NCI-H460 (cell line): ENCODE data around the gene MAT1A. TPM values are rescaled to one million over a fixed set of nuclear protein-coding genes. Genes with fewer than 3 reads are reported as not detected.
"Not testable (repeated sequence)": the region's sequence is repeated elsewhere in the genome, so short reads cannot be mapped to it uniquely, and the experiment has no call there.

Experiments
- DNase-seq: peaks from one replicate; pipeline ENCODE4 v3.0.0-alpha.2; 2016; ENCODE audit warnings: low read depth; ENCODE audit errors: extremely low read depth
- total RNA-seq: library from RNA; depleted of rRNA; stranded (reverse); fragments of >200 nt; shearing (Covaris generic); gene quantifications from 2 replicates; pipeline ENCODE4 v1.2.3, GENCODE V29; 2014

MAT1A gene
- total RNA-seq, 1 experiment from 2014 or later = 0.02 TPM

DNA sequence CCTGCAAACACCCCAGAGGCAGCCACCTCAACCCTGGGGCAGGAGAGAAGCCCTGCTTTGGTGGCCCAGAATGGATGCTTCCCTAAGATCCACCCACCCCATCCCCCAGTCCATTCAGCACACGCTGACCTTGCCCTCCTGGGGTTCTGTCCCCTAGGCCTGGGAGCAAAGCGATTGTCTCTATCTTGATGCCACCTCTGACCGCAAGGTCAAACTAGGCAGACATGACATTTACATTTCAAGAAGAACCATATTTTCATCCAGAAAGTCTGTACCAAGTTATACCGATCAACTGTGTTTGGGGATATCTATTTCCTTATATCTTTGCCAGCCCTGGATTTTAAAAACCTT is 23.0 kb downstream of the MAT1A start:
- no peak for DNase-seq

DNA sequence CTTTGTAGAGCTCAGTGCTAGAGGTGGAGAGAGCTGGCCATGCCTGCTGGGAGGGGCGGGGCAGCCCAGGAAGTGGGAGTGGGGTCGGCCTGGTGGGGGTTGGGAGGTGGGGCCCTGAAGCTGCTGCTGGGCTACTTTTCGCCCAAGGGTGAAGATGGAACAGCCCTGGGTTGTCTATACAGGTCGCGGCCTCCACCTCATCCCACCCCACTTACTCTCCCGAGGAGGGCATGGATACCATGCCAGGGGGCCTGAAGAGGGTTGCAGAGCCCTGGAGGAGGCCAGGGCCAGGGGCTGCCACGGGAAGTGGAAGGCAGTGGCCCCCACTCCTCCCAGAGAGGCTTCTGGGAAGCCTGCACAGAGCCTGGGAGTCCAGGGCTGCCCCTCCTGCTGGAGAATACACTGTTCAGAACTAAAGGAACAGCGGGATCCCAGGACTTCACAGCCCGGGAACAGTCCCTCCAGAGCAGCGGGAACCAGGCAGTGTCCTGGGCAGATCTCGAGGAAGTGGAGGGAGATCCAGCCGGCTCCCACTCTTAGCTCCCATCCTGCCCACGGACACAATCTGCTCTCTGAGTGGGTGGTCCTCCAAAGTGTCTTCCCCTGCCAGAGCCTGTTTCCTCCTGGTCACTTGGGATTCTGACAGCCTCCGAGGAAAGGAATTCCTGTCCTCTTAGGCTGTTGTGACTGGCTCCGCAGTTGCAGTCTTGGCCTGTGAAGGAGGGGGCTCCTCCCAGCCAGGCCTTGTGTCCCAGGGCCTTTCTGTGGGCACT is 23.5 kb downstream of the MAT1A start:
- DNase-seq = no peak

DNA sequence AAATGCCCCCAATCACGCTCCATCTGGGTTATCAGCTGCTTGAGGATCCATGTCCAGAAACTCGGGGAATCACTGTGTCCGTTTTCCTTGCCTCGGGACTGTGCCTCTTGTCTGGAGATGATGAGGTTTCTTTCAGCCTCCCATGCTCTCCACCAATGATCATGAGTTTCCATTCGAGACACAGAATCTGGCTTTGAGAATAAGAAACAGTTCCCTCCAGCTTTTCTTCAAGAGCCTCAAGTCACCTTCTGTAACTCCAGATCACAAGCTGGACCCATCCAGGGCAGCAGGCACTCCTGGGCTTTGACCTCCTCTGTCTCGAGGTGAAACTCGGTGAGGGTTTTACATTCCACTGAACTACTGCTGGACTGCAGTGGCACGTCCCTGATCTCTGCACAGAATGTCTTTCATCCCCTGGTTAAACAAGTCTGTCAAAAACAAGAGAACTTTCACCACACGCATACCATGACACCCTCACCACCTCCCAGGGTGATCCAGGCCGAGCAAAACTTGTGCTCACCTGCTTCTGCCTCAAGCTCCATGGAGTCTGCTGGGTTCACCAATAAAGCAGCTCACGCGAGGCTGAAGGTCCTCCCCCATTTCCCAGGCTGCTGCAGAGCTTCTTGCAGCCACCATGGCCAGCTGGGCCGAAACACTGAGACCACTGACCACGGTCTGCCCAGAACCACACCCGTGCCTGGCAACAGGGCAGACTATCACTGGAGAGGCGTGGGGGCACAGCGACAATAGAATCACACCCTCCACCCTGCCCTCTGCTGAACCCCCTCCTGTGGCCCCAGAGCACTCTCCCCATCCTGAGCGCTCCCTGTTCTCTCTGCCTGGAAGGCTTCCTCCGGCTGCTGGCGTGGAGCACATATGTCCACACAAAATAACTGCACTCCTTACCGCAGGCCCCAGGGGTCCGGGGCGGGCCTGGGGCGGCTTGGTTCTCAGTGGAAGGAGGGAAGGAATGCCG is 25.1 kb downstream of the MAT1A start:
- DNase-seq = no peak

GRCh38 chr10:80261316-80262030 is 28.0 kb downstream of the MAT1A start:
- DNase-seq = no peak

GRCh38 chr10:80260295-80261243 is 28.9 kb downstream of the MAT1A start:
- DNase-seq = peak; percentile 26

GRCh38 chr10:80259405-80259871 is 30.0 kb downstream of the MAT1A start:
- no peak for DNase-seq

- not testable (repeated sequence) for DNase-seq
These were observed 32.7 kb downstream of the MAT1A start for GRCh38 chr10:80256798-80257197.

GRCh38 chr10:80254726-80255125 is 34.7 kb downstream of the MAT1A start:
- DNase-seq = not testable (repeated sequence)

GRCh38 chr10:80253963-80254271 is 35.5 kb downstream of the MAT1A start:
- DNase-seq = not testable (repeated sequence)

DNA sequence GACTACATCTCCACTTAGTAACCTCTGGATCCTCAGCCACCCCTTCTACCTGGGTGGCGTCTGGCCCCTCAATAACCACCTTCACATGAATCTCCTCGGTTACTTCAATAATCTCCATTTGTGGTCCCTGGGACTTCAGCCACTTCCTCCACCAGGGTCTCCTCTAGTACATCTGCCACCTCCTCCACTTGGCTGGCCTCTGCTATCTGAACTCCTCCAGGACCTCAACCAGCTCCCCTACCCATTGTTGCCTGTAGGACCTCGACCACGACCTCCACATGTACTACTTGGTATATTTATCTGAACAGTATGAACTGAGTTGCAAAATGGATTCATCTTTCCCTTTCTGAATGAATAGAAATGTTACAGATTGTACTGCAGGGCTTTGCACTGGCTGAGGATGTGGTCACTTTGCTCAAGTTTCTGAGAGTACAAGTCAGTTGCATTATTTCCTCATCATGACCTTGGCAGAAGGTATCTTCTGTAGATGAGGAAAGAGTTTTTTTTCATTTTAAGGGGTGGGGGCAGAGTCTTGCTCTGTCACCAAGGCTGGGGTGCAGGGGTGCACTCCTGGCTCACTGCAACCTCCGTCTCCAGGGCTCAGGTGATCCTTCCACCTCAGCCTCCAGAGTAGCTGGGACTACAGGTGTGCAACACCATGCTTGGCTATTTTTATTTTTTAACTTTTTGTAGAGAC is 36.0 kb downstream of the MAT1A start:
- no peak for DNase-seq

DNA sequence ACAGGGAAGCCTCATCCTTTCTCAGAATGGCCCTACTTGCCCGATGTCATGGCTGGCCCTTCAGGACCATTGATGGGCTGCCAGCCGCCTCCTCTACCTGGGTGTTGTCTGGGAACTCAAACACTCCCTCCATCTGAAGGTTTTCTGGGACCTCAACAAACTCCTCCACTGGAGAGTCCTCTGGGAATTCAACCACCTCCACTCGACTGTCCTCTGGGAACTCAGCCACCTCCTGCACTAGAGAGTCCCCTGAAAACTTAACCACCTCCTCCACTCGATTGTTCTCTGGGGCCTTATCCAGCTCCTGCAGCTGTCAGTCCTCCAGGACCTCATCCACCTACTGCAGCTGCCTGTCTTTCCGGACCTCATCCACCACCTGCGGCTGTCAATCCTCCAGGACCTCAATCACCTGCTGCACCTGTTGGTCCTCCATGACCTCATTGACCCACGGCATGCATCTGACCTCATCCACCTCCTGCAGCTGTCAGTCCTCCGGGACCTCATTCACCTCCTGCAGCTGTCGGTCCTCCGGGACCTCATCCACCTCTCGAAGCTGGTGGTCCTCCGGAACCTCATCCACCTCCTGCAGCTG is 37.1 kb downstream of the MAT1A start:
- no peak for DNase-seq

GRCh38 chr10:80251703-80252280 is 37.7 kb downstream of the MAT1A start:
- DNase-seq = not testable (repeated sequence)

GRCh38 chr10:80250399-80250798 is 39.1 kb downstream of the MAT1A start:
- DNase-seq = not testable (repeated sequence)

DNA sequence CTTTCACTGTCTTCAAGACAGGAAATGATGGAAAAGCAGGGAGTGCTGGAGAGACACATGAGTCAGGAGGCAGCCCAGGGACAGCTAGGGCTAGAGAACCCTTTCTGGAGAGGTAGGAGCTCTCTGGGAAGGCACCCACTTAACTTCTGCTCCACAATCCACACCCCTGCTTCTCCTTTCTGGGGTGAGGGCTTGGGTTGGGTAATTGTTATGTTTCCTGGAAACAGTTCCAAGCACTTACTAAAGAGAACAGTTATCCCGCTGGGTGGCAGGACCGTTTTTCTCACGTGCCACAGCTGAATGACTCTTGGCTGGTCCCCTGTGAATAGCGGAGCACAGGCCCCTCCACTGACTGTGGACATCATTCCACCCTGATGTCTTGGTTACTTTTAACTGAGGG is 39.6 kb downstream of the MAT1A start:
- DNase-seq = not testable (repeated sequence)

- DNase-seq = not testable (repeated sequence)
These were observed 41.8 kb downstream of the MAT1A start for GRCh38 chr10:80247611-80248010.

GRCh38 chr10:80244371-80244770 is 45.1 kb downstream of the MAT1A start:
- not testable (repeated sequence) for DNase-seq

DNA sequence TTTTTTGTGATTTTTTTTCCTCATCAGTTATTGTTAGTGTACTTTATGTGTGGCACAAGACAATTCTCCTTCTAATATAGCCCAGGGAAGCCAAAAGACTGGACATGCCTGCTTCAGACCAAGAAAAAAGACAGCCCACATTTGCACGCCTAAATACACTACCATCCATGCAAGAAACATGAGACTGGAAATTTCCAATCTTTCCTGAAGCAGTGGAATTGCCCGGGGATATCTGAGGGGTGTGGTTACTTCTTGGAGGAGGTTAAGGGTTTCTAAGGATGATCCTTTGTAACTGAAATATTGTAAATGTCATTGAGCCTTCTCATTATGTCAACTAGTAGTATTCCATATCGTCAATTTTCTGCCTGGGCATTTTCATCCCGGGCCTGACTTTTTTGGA is 47.1 kb downstream of the MAT1A start:
- not testable (repeated sequence) for DNase-seq

DNA sequence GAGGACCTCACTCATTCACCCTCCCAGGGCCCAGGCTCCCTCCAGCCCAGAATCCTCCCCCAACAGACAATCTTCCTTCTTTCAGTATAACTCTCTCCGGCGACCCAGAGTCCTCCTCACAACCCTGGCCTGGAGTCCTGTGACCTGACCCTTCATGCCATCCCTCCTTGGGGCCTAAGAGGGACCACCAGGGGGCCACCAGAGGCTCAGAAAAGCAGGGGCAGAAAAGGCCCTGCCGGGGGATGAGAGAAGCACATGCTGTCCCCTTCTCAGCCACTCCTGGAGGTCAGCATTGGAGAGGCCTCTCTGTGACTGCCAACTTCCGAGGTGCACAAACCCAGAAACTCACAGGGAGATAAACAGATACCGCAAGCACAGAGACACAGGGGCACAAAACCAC is 53.0 kb downstream of the MAT1A start:
- not testable (repeated sequence) for DNase-seq
